Measurements from ENCODE around the gene HEATR5A.
"Not testable (repeated sequence)": the region's sequence is repeated elsewhere in the genome, so short reads cannot be mapped to it uniquely, and the experiment has no call there.

The HEATR5A gene

GRCh38 chr14:31252865-31253264 lies 167.5 kb downstream of the HEATR5A start:
- TF ChIP-seq CTCF (IDR thresholded peaks at IDR 0.05; ENCODE audit: insufficient read depth, low read depth, low read length, missing control alignments), result no peak
- DNase-seq (ENCODE audit: low read depth), result no peak
- no peak overlapping the region for H3K4me3 ChIP-seq (ENCODE audit: low read depth, low read length)

- DNase-seq (ENCODE audit: low read depth), result no peak
- H3K4me3 ChIP-seq (ENCODE audit: low read depth, low read length), result no peak overlapping the region
- no peak for TF ChIP-seq CTCF (IDR thresholded peaks at IDR 0.05; ENCODE audit: insufficient read depth, low read depth, low read length, missing control alignments)
Measured at GRCh38 chr14:31251028-31251958, 169.1 kb downstream of the HEATR5A start.

- DNase-seq (ENCODE audit: low read depth), result no peak
- H3K4me3 ChIP-seq (ENCODE audit: low read depth, low read length), result no peak overlapping the region
- no peak for TF ChIP-seq CTCF (IDR thresholded peaks at IDR 0.05; ENCODE audit: insufficient read depth, low read depth, low read length, missing control alignments)
Measured at GRCh38 chr14:31244626-31245025, 175.7 kb downstream of the HEATR5A start.

- no peak overlapping the region for H3K4me3 ChIP-seq (ENCODE audit: low read depth, low read length)
- DNase-seq (ENCODE audit: low read depth), result no peak
- no peak for TF ChIP-seq CTCF (IDR thresholded peaks at IDR 0.05; ENCODE audit: insufficient read depth, low read depth, low read length, missing control alignments)
Measured at GRCh38 chr14:31243860-31244259, 176.5 kb downstream of the HEATR5A start.

GRCh38 chr14:31242161-31242940 lies 178.0 kb downstream of the HEATR5A start:
- not testable (repeated sequence) for DNase-seq (ENCODE audit: low read depth); H3K4me3 ChIP-seq (ENCODE audit: low read depth, low read length)

Measured in GM12865 (cell line).